Measurements from ENCODE around the gene CPPED1.
"Not testable (repeated sequence)": the region's sequence is repeated elsewhere in the genome, so short reads cannot be mapped to it uniquely, and the experiment has no call there.

CPPED1 gene

GRCh38 chr16:12802661-12803060 is 1.0 kb downstream of the CPPED1 start:
- no peaks in the 10 kb centered on the region for H3K9me2 ChIP-seq (replicated peaks; ENCODE audit: control insufficient read depth, low read length)
- H3K79me2 ChIP-seq (ENCODE audit: control insufficient read depth, low read length) = peaks cover 10% of the 10 kb centered on the region
- peaks cover 22% of the 10 kb centered on the region for H3K4me1 ChIP-seq (ENCODE audit: control insufficient read depth, low read length)
- no peaks in the 10 kb centered on the region; the same call in 1 of the 2 replicates for H3F3A ChIP-seq (ENCODE audit: control insufficient read depth, insufficient read depth)
- no peaks in the 10 kb centered on the region for H3K27me3 ChIP-seq (ENCODE audit: control insufficient read depth, low read length)
- peak overlapping the region; percentile 86 for H3K4me2 ChIP-seq (ENCODE audit: low read length)
- TF ChIP-seq CTCF (IDR thresholded peaks at IDR 0.05; ENCODE audit: low read depth, low read length, poor library complexity, severe bottlenecking) = no peak
- no peak for TF ChIP-seq EZH2phosphoT487 (IDR thresholded peaks at IDR 0.05; ENCODE audit: borderline replicate concordance, low read length)
- H3K4me3 ChIP-seq (ENCODE audit: low read length) = peak overlapping the region; percentile 90
- H4K20me1 ChIP-seq (ENCODE audit: control insufficient read depth, insufficient read depth, low read depth, low read length) = no peaks in the 10 kb centered on the region
- H3K27ac ChIP-seq (ENCODE audit: low read depth, low read length) = no peak overlapping the region
- H3K36me3 ChIP-seq (ENCODE audit: control insufficient read depth, low read length) = peaks cover 4% of the 10 kb centered on the region
- peaks cover 5% of the 10 kb centered on the region; the same call in 1 of the 2 replicates for H3K9me3 ChIP-seq (ENCODE audit: control insufficient read depth, insufficient read depth, low read length)

GRCh38 chr16:12802048-12802447 is 1.6 kb downstream of the CPPED1 start:
- H3K4me3 ChIP-seq (ENCODE audit: low read length) = no peak overlapping the region
- peak overlapping the region; percentile 86 for H3K4me2 ChIP-seq (ENCODE audit: low read length)
- peaks cover 4% of the 10 kb centered on the region for H3K36me3 ChIP-seq (ENCODE audit: control insufficient read depth, low read length)
- peaks cover 22% of the 10 kb centered on the region for H3K4me1 ChIP-seq (ENCODE audit: control insufficient read depth, low read length)
- H3K27ac ChIP-seq (ENCODE audit: low read depth, low read length) = no peak overlapping the region
- peaks cover 10% of the 10 kb centered on the region for H3K79me2 ChIP-seq (ENCODE audit: control insufficient read depth, low read length)
- H3K27me3 ChIP-seq (ENCODE audit: control insufficient read depth, low read length) = no peaks in the 10 kb centered on the region
- H3F3A ChIP-seq (ENCODE audit: control insufficient read depth, insufficient read depth) = no peaks in the 10 kb centered on the region; the same call in 1 of the 2 replicates
- no peaks in the 10 kb centered on the region for H3K9me2 ChIP-seq (replicated peaks; ENCODE audit: control insufficient read depth, low read length)
- no peak for TF ChIP-seq EZH2phosphoT487 (IDR thresholded peaks at IDR 0.05; ENCODE audit: borderline replicate concordance, low read length)
- peaks cover 5% of the 10 kb centered on the region; the same call in 1 of the 2 replicates for H3K9me3 ChIP-seq (ENCODE audit: control insufficient read depth, insufficient read depth, low read length)
- H4K20me1 ChIP-seq (ENCODE audit: control insufficient read depth, insufficient read depth, low read depth, low read length) = no peaks in the 10 kb centered on the region

GRCh38 chr16:12801511-12802042 is 2.1 kb downstream of the CPPED1 start:
- no peaks in the 10 kb centered on the region for H3K27me3 ChIP-seq (ENCODE audit: control insufficient read depth, low read length)
- 0 out of 2 replicates have a peak overlapping the region, but pooled peaks have one; percentile 86 for H3K4me2 ChIP-seq (ENCODE audit: low read length)
- peaks cover 4% of the 10 kb centered on the region for H3K36me3 ChIP-seq (ENCODE audit: control insufficient read depth, low read length)
- peaks cover 5% of the 10 kb centered on the region; the same call in 1 of the 2 replicates for H3K9me3 ChIP-seq (ENCODE audit: control insufficient read depth, insufficient read depth, low read length)
- H3K9me2 ChIP-seq (replicated peaks; ENCODE audit: control insufficient read depth, low read length) = no peaks in the 10 kb centered on the region
- peaks cover 10% of the 10 kb centered on the region for H3K79me2 ChIP-seq (ENCODE audit: control insufficient read depth, low read length)
- H3F3A ChIP-seq (ENCODE audit: control insufficient read depth, insufficient read depth) = no peaks in the 10 kb centered on the region; the same call in 1 of the 2 replicates
- no peak overlapping the region for H3K27ac ChIP-seq (ENCODE audit: low read depth, low read length)
- no peaks in the 10 kb centered on the region for H4K20me1 ChIP-seq (ENCODE audit: control insufficient read depth, insufficient read depth, low read depth, low read length)
- H3K4me3 ChIP-seq (ENCODE audit: low read length) = no peak overlapping the region
- no peak for TF ChIP-seq EZH2phosphoT487 (IDR thresholded peaks at IDR 0.05; ENCODE audit: borderline replicate concordance, low read length)
- no peak for TF ChIP-seq CTCF (IDR thresholded peaks at IDR 0.05; ENCODE audit: low read depth, low read length, poor library complexity, severe bottlenecking)
- H3K4me1 ChIP-seq (ENCODE audit: control insufficient read depth, low read length) = peaks cover 22% of the 10 kb centered on the region

- H3K79me2 ChIP-seq (ENCODE audit: control insufficient read depth, low read length) = peaks cover 10% of the 10 kb centered on the region
- no peaks in the 10 kb centered on the region for H3K9me2 ChIP-seq (replicated peaks; ENCODE audit: control insufficient read depth, low read length)
- H3K4me1 ChIP-seq (ENCODE audit: control insufficient read depth, low read length) = peaks cover 22% of the 10 kb centered on the region
- H3K4me2 ChIP-seq (ENCODE audit: low read length) = no peak overlapping the region
- no peaks in the 10 kb centered on the region for H3K27me3 ChIP-seq (ENCODE audit: control insufficient read depth, low read length)
- no peak overlapping the region for H3K4me3 ChIP-seq (ENCODE audit: low read length)
- no peaks in the 10 kb centered on the region; the same call in 1 of the 2 replicates for H3F3A ChIP-seq (ENCODE audit: control insufficient read depth, insufficient read depth)
- H3K36me3 ChIP-seq (ENCODE audit: control insufficient read depth, low read length) = peaks cover 4% of the 10 kb centered on the region
- no peak overlapping the region for H3K27ac ChIP-seq (ENCODE audit: low read depth, low read length)
- TF ChIP-seq EZH2phosphoT487 (IDR thresholded peaks at IDR 0.05; ENCODE audit: borderline replicate concordance, low read length) = no peak
- TF ChIP-seq CTCF (IDR thresholded peaks at IDR 0.05; ENCODE audit: low read depth, low read length, poor library complexity, severe bottlenecking) = no peak
- H3K9me3 ChIP-seq (ENCODE audit: control insufficient read depth, insufficient read depth, low read length) = peaks cover 5% of the 10 kb centered on the region; the same call in 1 of the 2 replicates
- no peaks in the 10 kb centered on the region for H4K20me1 ChIP-seq (ENCODE audit: control insufficient read depth, insufficient read depth, low read depth, low read length)
These were observed 2.9 kb downstream of the CPPED1 start for GRCh38 chr16:12800817-12801216.

GRCh38 chr16:12799996-12800395 is 3.7 kb downstream of the CPPED1 start:
- H3K27ac ChIP-seq (ENCODE audit: low read depth, low read length); H3K36me3 ChIP-seq (ENCODE audit: control insufficient read depth, low read length); H3K27me3 ChIP-seq (ENCODE audit: control insufficient read depth, low read length); H4K20me1 ChIP-seq (ENCODE audit: control insufficient read depth, insufficient read depth, low read depth, low read length); H3K4me2 ChIP-seq (ENCODE audit: low read length); H3K9me2 ChIP-seq (replicated peaks; ENCODE audit: control insufficient read depth, low read length); H3K4me3 ChIP-seq (ENCODE audit: low read length); H3K9me3 ChIP-seq (ENCODE audit: control insufficient read depth, insufficient read depth, low read length); H3F3A ChIP-seq (ENCODE audit: control insufficient read depth, insufficient read depth): not testable (repeated sequence)
- H3K79me2 ChIP-seq (ENCODE audit: control insufficient read depth, low read length) = peaks cover 10% of the 10 kb centered on the region
- peaks cover 22% of the 10 kb centered on the region for H3K4me1 ChIP-seq (ENCODE audit: control insufficient read depth, low read length)
